LNCAP (cell line): ENCODE data around the gene RASSF10.

Source experiments
- CTCF ChIP-seq: fragments of 450-650 bp; IDR thresholded peaks from 2 replicates; pipeline ENCODE4 v1.5.1; 2017; ENCODE audit warnings: mild to moderate bottlenecking

RASSF10 gene

DNA sequence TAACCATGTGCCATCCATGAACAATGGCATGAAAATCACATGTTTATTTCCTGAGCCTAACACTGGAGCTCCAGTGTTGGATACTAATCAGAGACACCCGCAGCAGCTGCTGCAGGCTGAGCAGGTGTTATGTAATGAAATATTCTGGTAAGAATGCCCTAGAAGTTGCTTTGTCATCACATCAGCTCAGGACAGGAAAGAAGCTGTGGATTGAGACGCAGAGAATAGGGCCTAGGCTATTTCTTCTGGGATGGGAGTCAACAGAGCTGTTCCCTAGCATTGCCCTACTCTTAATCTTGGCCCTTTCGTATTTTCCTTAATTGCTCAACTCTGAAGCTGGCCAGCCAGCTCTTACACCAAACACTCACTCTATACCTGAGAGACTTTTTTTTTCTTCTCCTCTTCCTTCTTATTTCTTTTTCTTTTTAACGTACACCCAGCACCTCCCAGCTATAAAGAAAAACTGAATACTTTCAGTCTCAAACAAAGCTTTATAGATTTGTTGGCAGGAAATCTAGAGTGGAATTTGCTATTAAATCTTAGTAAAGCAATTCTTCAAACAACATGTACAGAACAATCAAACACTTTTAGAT, 31.9 kb downstream of the RASSF10 start:
- TF ChIP-seq CTCF: no peak

- no peak for TF ChIP-seq CTCF
Observed at GRCh38 chr11:13042873-13043342, 33.8 kb downstream of the RASSF10 start.

- no peak for TF ChIP-seq CTCF
Observed at GRCh38 chr11:13043912-13044628, 35.0 kb downstream of the RASSF10 start.

DNA sequence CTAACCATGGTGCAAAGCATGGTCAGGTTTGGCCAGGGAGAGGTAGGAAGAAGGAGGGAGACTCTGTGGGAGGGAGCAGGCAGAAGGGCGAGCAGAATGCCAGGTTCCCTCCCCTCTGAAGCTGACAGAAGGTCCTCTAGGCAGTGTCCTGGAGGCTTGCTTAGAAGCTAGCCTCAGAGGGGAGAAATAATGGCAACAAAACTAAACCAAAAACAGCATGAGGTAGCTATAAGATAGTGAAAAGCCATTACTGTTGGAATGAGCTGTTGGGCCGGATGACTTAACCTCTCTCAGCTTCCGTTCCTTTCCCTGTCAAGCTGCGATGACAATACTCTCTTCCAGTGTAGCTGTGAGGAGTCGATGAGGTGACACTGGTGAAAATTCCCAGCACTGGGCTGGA, 36.6 kb downstream of the RASSF10 start:
- TF ChIP-seq CTCF: no peak

GRCh38 chr11:13046637-13047570, 37.8 kb downstream of the RASSF10 start:
- no peak for TF ChIP-seq CTCF

DNA sequence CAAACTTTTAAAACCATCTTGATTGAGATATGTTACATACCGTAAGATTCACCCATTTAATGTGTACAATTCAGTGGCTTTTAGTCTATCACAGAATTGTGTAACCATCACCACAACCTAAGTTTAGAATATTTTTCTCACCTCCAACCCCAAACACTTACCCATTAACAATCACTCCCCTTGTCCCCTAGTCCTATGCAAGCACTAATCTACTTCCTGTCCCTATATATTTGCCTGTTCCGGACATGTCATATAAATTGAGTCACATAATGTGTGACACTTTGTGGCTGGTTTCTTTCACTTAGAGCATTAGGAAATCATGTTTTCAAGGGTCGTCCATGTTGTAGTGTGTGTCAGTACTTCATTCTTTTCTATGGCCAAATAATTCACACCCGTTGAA, 38.8 kb downstream of the RASSF10 start:
- no peak for TF ChIP-seq CTCF

DNA sequence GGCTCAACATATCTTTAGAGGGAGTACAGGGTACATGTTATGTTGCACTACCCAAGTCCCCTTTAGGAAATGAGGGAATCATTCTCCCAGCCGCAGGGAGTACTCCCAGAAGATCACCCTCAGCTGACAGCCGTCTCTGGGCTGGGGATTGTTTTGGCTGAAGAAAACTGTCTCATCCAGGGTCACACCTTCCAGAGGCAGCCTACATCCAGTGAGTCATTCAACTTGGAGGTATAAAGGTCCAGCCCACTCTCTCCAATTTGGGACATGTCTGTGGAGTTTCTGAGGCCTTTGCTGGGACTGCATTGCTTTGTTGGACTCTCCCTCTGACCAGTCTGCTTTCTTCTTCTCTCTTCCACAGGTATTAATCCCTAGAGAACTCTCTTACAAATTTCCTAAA, 42.1 kb downstream of the RASSF10 start:
- no peak for TF ChIP-seq CTCF
